ENCODE results near the gene RCOR1. TPM values are rescaled to one million over a fixed set of nuclear protein-coding genes. Genes with fewer than 3 reads are reported as not detected.

RCOR1 gene
- total RNA-seq, 1 experiment from 2014 or later, result 25.4 TPM

DNA sequence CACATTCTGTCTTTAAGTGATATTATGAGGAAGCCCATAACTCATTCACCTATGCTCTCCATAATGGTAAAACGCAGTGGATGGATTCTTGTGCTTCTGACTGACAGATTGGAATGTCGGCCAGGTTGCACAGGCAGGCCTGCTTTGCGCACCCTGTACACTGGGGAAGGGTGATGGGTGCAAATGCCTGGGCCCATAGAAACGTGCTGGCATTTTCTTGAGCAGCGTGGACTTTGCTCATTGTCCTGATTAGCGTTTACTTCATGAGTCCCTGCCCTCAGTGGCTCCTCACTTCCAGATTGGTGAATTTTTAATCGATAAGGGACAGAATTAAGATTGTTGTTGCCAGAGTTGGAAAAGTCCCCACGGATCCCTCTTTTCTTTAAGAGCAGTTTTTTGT lies 103.9 kb downstream of the RCOR1 start (continued):
- TF ChIP-seq, protein P1, sequence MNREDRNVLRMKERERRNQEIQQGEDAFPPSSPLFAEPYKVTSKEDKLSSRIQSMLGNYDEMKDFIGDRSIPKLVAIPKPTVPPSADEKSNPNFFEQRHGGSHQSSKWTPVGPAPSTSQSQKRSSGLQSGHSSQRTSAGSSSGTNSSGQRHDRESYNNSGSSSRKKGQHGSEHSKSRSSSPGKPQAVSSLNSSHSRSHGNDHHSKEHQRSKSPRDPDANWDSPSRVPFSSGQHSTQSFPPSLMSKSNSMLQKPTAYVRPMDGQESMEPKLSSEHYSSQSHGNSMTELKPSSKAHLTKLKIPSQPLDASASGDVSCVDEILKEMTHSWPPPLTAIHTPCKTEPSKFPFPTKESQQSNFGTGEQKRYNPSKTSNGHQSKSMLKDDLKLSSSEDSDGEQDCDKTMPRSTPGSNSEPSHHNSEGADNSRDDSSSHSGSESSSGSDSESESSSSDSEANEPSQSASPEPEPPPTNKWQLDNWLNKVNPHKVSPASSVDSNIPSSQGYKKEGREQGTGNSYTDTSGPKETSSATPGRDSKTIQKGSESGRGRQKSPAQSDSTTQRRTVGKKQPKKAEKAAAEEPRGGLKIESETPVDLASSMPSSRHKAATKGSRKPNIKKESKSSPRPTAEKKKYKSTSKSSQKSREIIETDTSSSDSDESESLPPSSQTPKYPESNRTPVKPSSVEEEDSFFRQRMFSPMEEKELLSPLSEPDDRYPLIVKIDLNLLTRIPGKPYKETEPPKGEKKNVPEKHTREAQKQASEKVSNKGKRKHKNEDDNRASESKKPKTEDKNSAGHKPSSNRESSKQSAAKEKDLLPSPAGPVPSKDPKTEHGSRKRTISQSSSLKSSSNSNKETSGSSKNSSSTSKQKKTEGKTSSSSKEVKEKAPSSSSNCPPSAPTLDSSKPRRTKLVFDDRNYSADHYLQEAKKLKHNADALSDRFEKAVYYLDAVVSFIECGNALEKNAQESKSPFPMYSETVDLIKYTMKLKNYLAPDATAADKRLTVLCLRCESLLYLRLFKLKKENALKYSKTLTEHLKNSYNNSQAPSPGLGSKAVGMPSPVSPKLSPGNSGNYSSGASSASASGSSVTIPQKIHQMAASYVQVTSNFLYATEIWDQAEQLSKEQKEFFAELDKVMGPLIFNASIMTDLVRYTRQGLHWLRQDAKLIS (CRISPR knock-in tag; IDR thresholded peaks at IDR 0.05; ENCODE audit: borderline replicate concordance), result no peak
- TF ChIP-seq TCF7 (CRISPR knock-in tag; IDR thresholded peaks at IDR 0.05; ENCODE audit: low read depth), result no peak

DNA sequence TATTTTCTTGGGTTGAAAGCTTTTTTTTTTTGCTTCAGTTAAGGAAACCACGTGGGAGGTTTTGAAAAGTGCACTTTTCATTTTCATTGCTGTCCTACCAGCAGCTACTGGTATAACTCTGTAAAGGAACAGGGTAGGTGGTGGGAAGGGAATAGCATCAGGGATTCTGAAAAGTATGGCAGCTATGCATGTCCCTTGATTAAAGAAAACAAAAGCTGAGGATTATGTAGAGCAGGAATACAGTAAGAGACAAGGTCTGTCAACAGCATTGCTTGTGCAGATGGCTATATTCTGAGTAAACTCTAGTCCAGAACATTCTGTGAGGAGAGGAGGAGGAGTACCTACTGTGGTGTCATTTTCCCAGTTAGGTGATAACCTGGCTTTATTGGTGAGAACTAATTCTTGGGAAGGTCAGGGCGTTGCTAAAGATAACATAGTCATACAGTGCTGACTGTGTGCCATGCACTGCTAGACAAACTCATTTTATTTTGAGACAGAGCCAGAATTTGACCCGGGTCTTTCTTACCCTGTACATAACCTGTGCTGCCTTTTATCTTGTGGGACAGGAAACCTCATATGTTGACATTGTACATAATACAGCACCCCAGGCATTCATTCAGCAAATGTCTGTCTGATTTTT lies 104.5 kb downstream of the RCOR1 start:
- DNase-seq (ENCODE audit: low spot score), result no peak
- ChIA-PET CTCF (interaction anchor here (0.6 to 4.3 kb wide), 5 partner anchors 35 to 182 kb away, joined by 3 to 72 read pairs (median 3); no protein-coding TSS in a partner anchor), POLR2A (interaction anchor here (0.6 kb wide), 1 partner anchor 278 kb away, joined by 3 read pairs; no protein-coding TSS in a partner anchor)
- no peak overlapping the region for H3K4me3 Mint-ChIP-seq
- no peaks in the 10 kb centered on the region for H3K27me3 Mint-ChIP-seq (ENCODE audit: low read depth)
- TF ChIP-seq ZNF396 (CRISPR knock-in tag; IDR thresholded peaks at IDR 0.05; ENCODE audit: borderline replicate concordance), result no peak
- no peak for TF ChIP-seq ZNF232 (CRISPR knock-in tag; IDR thresholded peaks at IDR 0.05)
- TF ChIP-seq, protein P2, sequence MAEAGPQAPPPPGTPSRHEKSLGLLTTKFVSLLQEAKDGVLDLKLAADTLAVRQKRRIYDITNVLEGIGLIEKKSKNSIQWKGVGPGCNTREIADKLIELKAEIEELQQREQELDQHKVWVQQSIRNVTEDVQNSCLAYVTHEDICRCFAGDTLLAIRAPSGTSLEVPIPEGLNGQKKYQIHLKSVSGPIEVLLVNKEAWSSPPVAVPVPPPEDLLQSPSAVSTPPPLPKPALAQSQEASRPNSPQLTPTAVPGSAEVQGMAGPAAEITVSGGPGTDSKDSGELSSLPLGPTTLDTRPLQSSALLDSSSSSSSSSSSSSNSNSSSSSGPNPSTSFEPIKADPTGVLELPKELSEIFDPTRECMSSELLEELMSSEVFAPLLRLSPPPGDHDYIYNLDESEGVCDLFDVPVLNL (CRISPR knock-in tag; IDR thresholded peaks at IDR 0.05; ENCODE audit: borderline replicate concordance, low read depth), result no peak
- no peak for TF ChIP-seq GTF2I (CRISPR knock-in tag; conservative IDR thresholded peaks at IDR 0.05)
- TF ChIP-seq, protein P3, sequence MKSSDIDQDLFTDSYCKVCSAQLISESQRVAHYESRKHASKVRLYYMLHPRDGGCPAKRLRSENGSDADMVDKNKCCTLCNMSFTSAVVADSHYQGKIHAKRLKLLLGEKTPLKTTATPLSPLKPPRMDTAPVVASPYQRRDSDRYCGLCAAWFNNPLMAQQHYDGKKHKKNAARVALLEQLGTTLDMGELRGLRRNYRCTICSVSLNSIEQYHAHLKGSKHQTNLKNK (CRISPR knock-in tag; IDR thresholded peaks at IDR 0.05), result no peak
- TF ChIP-seq, protein P4, sequence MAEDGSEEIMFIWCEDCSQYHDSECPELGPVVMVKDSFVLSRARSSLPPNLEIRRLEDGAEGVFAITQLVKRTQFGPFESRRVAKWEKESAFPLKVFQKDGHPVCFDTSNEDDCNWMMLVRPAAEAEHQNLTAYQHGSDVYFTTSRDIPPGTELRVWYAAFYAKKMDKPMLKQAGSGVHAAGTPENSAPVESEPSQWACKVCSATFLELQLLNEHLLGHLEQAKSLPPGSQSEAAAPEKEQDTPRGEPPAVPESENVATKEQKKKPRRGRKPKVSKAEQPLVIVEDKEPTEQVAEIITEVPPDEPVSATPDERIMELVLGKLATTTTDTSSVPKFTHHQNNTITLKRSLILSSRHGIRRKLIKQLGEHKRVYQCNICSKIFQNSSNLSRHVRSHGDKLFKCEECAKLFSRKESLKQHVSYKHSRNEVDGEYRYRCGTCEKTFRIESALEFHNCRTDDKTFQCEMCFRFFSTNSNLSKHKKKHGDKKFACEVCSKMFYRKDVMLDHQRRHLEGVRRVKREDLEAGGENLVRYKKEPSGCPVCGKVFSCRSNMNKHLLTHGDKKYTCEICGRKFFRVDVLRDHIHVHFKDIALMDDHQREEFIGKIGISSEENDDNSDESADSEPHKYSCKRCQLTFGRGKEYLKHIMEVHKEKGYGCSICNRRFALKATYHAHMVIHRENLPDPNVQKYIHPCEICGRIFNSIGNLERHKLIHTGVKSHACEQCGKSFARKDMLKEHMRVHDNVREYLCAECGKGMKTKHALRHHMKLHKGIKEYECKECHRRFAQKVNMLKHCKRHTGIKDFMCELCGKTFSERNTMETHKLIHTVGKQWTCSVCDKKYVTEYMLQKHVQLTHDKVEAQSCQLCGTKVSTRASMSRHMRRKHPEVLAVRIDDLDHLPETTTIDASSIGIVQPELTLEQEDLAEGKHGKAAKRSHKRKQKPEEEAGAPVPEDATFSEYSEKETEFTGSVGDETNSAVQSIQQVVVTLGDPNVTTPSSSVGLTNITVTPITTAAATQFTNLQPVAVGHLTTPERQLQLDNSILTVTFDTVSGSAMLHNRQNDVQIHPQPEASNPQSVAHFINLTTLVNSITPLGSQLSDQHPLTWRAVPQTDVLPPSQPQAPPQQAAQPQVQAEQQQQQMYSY (CRISPR knock-in tag; IDR thresholded peaks at IDR 0.05), result no peak
- no peak for TF ChIP-seq MXD4 (CRISPR knock-in tag; IDR thresholded peaks at IDR 0.05; ENCODE audit: borderline replicate concordance)
- TF ChIP-seq, protein P5, sequence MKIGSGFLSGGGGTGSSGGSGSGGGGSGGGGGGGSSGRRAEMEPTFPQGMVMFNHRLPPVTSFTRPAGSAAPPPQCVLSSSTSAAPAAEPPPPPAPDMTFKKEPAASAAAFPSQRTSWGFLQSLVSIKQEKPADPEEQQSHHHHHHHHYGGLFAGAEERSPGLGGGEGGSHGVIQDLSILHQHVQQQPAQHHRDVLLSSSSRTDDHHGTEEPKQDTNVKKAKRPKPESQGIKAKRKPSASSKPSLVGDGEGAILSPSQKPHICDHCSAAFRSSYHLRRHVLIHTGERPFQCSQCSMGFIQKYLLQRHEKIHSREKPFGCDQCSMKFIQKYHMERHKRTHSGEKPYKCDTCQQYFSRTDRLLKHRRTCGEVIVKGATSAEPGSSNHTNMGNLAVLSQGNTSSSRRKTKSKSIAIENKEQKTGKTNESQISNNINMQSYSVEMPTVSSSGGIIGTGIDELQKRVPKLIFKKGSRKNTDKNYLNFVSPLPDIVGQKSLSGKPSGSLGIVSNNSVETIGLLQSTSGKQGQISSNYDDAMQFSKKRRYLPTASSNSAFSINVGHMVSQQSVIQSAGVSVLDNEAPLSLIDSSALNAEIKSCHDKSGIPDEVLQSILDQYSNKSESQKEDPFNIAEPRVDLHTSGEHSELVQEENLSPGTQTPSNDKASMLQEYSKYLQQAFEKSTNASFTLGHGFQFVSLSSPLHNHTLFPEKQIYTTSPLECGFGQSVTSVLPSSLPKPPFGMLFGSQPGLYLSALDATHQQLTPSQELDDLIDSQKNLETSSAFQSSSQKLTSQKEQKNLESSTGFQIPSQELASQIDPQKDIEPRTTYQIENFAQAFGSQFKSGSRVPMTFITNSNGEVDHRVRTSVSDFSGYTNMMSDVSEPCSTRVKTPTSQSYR (CRISPR knock-in tag; IDR thresholded peaks at IDR 0.05), result no peak
- TF ChIP-seq, protein P6, sequence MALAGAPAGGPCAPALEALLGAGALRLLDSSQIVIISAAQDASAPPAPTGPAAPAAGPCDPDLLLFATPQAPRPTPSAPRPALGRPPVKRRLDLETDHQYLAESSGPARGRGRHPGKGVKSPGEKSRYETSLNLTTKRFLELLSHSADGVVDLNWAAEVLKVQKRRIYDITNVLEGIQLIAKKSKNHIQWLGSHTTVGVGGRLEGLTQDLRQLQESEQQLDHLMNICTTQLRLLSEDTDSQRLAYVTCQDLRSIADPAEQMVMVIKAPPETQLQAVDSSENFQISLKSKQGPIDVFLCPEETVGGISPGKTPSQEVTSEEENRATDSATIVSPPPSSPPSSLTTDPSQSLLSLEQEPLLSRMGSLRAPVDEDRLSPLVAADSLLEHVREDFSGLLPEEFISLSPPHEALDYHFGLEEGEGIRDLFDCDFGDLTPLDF (CRISPR knock-in tag; IDR thresholded peaks at IDR 0.05), result no peak
- no peak for TF ChIP-seq ZBTB21 (CRISPR knock-in tag; IDR thresholded peaks at IDR 0.05; ENCODE audit: borderline replicate concordance)
- no peak for TF ChIP-seq RORB (CRISPR knock-in tag; IDR thresholded peaks at IDR 0.05)
- TF ChIP-seq JAZF1 (CRISPR knock-in tag; IDR thresholded peaks at IDR 0.05), result no peak
- TF ChIP-seq, protein P7, sequence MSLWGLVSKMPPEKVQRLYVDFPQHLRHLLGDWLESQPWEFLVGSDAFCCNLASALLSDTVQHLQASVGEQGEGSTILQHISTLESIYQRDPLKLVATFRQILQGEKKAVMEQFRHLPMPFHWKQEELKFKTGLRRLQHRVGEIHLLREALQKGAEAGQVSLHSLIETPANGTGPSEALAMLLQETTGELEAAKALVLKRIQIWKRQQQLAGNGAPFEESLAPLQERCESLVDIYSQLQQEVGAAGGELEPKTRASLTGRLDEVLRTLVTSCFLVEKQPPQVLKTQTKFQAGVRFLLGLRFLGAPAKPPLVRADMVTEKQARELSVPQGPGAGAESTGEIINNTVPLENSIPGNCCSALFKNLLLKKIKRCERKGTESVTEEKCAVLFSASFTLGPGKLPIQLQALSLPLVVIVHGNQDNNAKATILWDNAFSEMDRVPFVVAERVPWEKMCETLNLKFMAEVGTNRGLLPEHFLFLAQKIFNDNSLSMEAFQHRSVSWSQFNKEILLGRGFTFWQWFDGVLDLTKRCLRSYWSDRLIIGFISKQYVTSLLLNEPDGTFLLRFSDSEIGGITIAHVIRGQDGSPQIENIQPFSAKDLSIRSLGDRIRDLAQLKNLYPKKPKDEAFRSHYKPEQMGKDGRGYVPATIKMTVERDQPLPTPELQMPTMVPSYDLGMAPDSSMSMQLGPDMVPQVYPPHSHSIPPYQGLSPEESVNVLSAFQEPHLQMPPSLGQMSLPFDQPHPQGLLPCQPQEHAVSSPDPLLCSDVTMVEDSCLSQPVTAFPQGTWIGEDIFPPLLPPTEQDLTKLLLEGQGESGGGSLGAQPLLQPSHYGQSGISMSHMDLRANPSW (CRISPR knock-in tag; conservative IDR thresholded peaks at IDR 0.05; ENCODE audit: low read depth), result no peak
- TF ChIP-seq ZNF317 (CRISPR knock-in tag; IDR thresholded peaks at IDR 0.05; ENCODE audit: borderline replicate concordance, low read depth), result no peak
- H3K27ac Mint-ChIP-seq, result no peak overlapping the region
- ATAC-seq, result no peak
- peaks cover 10% of the 10 kb centered on the region for H3K36me3 Mint-ChIP-seq
- peaks cover 41% of the 10 kb centered on the region for H3K4me1 Mint-ChIP-seq
- peaks cover 4% of the 10 kb centered on the region for H3K9me3 Mint-ChIP-seq
